GM19240 (cell line): ENCODE results near the gene SRRM4.
A peak's percentile ranks its signal among the peaks of the same experiment; 100 is the strongest.
"Not testable (repeated sequence)": the region's sequence is repeated elsewhere in the genome, so short reads cannot be mapped to it uniquely, and the experiment has no call there.

ENCODE experiments used
- DNase-seq: peaks from one replicate; pipeline ENCODE4 v3.0.0; 2011; ENCODE audit warnings: low spot score; ENCODE audit not compliant: insufficient read length

Gene SRRM4

DNA sequence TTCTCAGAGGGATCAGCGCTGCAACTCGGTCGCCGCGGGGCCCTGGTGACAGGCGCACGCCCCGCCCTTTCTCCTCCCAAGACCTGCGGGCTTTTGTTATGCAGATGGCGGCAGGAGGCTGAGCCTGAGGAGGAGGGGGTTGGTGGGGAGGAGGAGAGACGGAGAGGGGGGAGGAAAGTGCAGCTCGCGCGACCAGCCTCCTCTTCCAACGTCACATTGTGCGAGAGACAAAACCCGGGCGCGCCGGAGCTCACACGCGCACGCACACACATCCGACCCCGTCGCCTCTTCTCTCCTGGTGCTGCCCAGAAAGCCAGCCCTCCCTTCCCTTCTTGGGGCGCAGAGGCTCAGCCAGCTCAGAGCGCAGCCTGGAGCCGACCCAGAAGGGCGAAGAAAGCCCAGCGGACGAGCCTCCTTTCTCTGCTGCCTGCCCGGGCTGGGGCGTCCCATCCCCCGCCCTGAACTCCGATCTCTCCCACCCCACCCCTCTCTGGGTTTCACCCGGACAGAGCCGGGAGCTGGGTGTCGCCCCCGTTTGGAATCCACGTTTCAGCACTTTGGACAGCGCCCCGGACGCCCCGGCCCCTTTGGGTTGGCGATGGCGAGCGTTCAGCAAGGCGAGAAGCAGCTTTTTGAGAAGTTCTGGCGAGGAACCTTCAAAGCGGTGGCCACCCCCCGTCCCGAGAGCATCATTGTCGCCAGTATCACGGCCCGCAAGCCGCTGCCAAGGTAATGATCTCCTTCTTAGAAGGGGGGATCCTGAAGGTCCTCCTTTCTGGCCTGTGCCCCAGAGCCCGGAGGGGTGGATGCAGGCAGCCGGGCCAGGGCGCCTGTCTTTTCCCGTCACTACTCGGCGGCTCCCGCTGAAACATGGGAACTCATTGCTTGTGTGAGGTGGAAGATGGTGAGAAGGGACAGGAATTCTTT lies at the start of gene SRRM4:
Gene SRRM4, plus strand, starts transcription at position 257 of the 927 bp plus-strand sequence. Its CDS starts 342 bp downstream, at position 599.
- DNase-seq = no peak

DNA sequence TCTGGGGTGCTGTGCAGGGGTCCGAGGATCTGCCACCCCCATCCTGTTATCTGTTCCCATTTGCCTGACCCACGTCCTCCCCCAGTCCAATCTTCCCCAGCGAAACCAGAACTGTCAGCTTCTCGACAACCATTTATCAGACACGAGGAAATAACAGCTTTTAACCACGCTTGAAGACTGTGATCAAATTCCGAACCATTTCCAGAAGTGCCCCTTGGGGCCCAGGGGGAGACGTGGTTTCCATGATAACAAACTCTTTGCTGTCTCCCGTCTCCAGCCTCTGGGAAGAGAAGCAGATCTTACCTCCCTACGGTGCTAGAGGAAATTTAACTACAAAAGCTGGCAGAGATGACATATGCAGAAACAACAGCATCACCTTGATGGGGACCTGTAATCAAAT lies 35.1 kb upstream of the SRRM4 start:
- DNase-seq = no peak

GRCh38 chr12:118958520-118958919 lies 22.8 kb upstream of the SRRM4 start:
- DNase-seq = no peak

DNA sequence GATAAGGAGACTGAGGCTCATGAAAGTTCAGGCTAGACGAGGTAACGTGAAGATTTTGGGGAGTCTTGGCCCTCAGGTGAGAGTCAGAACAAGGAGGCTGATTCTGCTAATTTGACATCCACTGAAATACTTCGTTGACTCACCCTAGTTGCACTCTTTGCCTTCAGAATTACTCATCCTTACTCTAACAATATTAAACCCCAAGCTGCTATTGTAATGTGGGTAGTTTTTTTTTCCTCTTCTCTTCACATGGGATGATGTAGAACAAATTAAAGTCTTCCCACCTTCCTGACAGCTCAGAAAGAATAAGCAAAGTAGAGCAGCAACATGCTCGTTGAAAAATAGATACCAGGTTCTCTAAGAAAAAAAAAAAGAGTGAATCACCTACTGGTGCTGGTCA lies 22.0 kb upstream of the SRRM4 start:
- no peak for DNase-seq

- no peak for DNase-seq
Measured at GRCh38 chr12:118959985-118960560, 21.3 kb upstream of the SRRM4 start.

DNA sequence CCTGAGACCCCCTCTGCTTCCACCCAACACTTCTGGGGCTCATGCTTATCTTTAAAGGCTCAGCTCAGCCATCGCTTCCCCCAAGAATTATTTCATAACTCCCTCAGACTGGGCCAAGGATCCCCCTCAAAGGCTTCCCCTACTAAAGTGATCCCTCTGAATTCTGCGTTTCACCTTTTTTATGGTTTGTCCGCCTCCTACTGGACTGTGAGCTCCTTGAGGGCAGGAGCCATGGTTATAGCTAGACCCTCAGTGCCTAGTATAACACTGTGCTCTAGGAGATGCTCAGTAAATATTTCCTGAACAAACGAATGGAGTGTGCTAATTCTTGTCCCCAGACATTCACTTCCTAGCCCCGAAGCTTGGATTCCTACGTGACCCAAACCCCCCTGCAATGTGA lies 20.5 kb upstream of the SRRM4 start:
- no peak for DNase-seq

- DNase-seq = no peak
Measured at GRCh38 chr12:118964988-118965387, 16.4 kb upstream of the SRRM4 start.

GRCh38 chr12:118970856-118971255 lies 10.5 kb upstream of the SRRM4 start:
- DNase-seq = no peak

GRCh38 chr12:118972982-118973381 lies 8.4 kb upstream of the SRRM4 start:
- no peak for DNase-seq

DNA sequence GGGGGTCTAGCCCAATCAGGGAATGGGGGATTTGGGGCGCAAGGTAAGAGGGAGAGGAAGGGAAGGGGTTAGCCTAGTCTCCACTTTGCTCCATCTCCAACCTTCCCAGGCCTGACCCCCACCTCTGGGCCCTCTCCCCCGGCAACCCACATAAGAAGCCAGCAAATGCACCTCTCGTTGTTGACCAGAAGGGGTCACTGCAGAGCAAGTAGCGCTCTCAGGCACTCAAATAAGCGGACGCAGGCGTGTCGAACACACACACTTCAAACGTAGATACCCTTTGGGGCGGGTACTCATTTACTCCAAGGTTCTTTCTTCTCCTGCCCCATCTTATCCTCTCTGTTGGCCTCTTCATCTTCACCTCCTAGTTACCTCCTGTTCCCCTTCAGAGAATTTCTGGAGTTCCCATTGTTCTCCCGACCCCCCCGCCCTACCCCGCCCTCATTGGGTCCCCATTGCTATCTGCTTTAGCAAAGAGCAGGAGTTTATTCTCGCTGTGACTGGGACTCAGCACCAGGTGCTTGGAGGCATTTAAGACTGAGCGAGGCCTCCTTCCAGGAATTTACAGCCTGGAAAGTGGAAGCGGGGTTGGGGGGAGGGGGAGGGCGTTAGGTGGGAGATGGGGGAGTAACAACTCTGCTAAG lies 1.5 kb upstream of the SRRM4 start:
- peak; percentile 25 for DNase-seq

- DNase-seq = no peak
Measured at GRCh38 chr12:118980407-118981014, 830 bp upstream of the SRRM4 start.

GRCh38 chr12:118982302-118982701 lies 961 bp downstream of the SRRM4 start:
- no peak for DNase-seq

DNA sequence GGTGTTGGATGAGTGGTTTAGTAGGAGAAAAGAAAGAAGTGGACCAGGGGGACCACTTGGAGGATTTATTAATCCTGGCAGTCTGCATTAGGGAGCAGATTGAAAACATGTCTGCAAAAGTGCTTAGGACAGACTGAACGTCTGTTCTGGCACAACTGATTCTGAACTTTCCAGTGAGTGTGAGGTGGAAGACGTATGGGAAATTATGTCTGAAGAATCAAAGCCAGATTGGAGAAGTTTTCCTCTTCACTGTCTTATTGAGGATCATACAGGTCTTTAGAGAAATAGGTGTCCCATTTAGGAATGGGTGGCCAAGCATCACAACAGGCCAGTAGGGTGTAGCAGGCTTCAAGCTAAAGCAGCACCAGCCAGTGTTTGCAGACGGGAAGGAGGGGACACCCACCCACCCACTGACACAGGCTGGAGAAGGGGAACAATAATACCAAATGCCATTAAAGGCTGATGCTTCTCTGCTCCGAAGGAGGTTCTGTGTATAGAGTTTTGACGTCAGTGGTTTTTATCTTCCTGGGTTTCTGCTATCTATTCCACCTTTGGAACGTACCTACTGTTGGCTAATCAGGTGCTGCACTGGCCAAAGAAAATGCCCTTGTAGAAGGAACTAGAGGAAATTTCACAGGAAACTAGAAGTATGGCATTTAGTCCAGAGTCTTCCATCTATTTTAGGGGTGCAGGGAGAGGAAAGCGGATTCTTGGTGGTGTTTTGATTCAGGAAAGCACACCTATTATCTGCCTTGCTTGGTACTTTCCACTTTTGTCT lies 1.8 kb downstream of the SRRM4 start:
- DNase-seq = no peak

GRCh38 chr12:118984161-118984943 lies 3.0 kb downstream of the SRRM4 start:
- no peak for DNase-seq

DNA sequence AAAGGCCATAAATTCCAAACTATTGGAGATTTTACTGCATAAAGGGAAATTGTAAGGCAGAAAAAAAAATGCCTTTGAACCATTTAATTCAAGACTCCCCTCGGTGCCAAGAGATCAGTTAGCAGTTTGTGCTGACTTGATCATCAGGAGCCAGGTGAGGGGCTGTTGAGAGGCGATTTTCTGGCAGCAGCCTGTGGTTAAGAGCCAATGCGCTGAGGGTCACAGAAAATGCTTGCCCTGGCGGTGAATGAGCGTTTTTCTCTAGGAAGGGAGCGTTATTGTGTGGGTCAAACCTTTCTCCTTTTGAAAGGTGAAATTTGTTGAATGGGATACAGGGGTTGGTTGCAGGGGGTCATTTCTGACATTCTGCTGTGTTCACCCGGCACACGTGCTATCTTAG lies 4.7 kb downstream of the SRRM4 start:
- DNase-seq = no peak

GRCh38 chr12:118999107-118999506 lies 17.8 kb downstream of the SRRM4 start:
- no peak for DNase-seq

- DNase-seq = no peak
Measured at GRCh38 chr12:119005085-119005484, 23.7 kb downstream of the SRRM4 start.

DNA sequence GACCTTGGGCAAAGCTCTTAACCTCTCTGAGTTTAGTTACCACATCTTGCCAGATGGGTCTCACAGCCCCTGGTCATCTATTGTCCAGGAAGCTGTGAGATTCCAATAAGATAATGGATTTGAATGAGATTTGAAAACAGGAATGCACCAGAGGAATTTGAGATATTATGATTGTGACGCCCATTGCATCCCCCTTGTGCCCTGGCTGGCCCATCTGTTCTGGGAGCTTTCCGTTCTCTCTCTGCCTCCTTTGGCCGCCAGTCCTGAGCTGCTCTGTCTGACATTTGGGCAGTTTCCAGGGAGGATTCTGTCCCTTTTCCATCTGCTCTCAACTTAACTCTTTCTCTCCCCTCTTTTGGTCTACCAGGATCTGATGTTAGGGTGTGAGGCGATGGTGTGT lies 24.6 kb downstream of the SRRM4 start:
- DNase-seq = no peak

DNA sequence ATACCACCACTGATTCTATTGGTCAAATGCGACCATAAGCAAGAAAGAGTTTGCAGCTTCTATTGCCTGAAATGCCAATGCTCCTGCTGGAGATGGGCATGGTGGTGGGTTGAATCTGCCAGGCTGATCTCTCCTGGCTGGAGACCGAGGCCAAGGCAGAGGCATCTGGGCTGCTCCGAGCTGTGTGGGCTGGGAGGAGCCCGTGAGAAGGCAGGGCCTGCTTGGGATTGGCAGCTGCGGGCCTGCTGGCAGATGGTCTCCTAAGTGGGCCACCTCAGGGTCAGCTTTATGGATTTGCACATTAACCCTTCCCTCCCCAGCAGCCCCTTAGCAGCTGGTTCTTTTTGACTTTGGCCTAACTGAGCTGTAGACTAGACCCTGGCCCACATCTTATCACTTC lies 25.4 kb downstream of the SRRM4 start:
- DNase-seq = no peak

GRCh38 chr12:119008273-119008672 lies 26.9 kb downstream of the SRRM4 start:
- DNase-seq = not testable (repeated sequence)
